Bronchial epithelial cell (primary cell): ENCODE data around the gene MEG3. TPM values are rescaled to one million over a fixed set of nuclear protein-coding genes. Genes with fewer than 3 reads are reported as not detected.

Source experiments
- DNase-seq: peaks from one replicate; pipeline ENCODE4 v3.0.0-alpha.2; 2010; ENCODE audit warnings: low read depth
- FAIRE-seq: peaks from 2 replicates; lab custom pipeline; 2011; peaks lifted over from hg19 to GRCh38; lab: Jason Lieb, UNC
- H3K27me3 ChIP-seq: 2 replicates; pipeline ENCODE4 v1.5.1; 2011; ENCODE audit warnings: low read length; ENCODE audit not compliant: control insufficient read depth, insufficient read depth
- H3K36me3 ChIP-seq: 2 replicates; pipeline ENCODE4 v1.5.1; 2011; ENCODE audit warnings: low read length; ENCODE audit not compliant: control insufficient read depth, insufficient read depth
- H3K4me3 ChIP-seq: 2 replicates; pipeline ENCODE4 v1.5.1; 2011; ENCODE audit warnings: mild to moderate bottlenecking, low read depth, low read length, control low read depth
- CTCF ChIP-seq: IDR thresholded peaks from 2 replicates; pipeline ENCODE4 v1.5.1; 2011; ENCODE audit warnings: mild to moderate bottlenecking, moderate library complexity, low read length, control low read depth, inconsistent platforms; ENCODE audit not compliant: insufficient read depth, severe bottlenecking
- total RNA-seq: library from RNA; depleted of rRNA; stranded (reverse); fragments of >200 nt; gene quantifications from 2 replicates; pipeline ENCODE4 v1.2.1, GENCODE V29; 2014

MEG3 gene
- total RNA-seq, 1 donor from 2014 or later, result 3.7 TPM

DNA sequence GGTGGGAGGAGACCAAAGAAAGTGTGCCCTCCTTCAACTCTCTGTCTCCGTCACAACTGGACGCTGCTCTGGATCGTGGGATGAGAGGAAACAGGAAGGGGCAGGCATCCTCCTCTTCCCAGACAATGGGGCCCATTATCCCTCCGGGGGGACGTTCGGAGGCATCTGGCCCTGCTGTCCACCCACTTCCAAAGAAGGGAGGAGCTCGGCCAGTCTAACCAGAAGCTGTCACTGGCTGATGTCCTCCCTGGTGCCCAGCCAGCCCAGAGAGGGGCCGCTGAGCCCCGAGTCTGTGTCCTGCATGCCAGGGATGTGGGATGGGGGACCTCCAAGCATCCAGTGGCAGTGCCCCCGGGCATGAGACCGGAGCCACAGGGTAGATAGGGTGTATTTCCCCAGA, 39.8 kb upstream of the MEG3 start:
- Histone ChIP-seq H3K36me3 (no peaks in the 10 kb centered on the region), H3K27me3 (peaks cover 6% of the 10 kb centered on the region), H3K4me3 (no peak overlapping the region)
- no peak for DNase-seq
- FAIRE-seq, result no peak
- no peak for TF ChIP-seq CTCF

DNA sequence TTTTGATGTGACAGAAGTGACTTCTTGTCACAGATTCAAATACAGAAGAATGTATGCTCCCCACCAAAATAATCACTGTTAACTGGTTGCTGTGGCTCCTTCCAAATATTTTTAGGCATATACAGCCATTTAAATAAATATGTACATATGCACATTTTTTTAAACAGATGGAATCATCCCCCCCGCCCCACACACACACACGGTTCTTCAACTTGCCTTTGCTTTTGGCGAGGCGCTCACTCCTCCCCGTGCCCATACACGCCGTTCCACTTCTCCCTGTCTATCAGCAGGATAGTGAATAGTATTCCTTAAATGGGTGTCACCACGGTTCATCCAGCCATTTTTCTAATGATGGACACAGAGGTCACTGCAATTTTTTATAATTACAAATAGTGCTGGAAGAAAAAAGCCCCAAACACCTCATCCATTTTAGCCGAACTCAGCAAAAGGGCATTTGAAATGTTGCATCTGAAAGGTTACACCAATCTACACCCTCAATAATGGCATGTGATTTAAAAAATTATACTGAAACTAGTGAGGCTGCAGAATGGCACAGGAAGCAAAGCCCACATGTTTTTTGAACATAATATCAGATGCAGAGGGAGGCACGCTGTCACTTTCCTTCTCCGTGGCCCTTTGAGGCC, 39.2 kb upstream of the MEG3 start:
- DNase-seq (no peak), FAIRE-seq (no peak)
- H3K27me3 ChIP-seq, result peaks cover 6% of the 10 kb centered on the region
- no peaks in the 10 kb centered on the region for H3K36me3 ChIP-seq
- TF ChIP-seq CTCF, result no peak
- H3K4me3 ChIP-seq, result no peak overlapping the region

DNA sequence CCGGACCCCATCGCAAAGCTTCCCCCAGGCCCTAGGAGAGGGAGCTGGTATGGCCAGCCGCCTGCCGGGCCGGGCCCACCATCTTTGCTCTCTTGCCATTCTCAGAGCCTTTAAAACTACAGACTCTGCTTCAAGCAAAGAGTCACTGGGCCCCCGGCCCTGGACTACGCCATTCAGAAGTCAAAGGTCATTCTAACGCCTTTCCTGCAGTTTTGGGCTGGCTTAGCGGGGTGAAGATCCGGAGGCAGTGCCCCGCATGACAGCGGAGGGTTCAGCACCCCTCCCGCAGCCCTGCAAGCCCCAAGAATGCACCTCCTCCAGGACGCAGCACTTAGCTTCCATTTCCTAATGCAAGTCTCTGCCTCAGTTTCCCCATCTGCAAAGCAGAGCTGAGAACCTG, 38.3 kb upstream of the MEG3 start:
- H3K4me3 ChIP-seq, result no peak overlapping the region
- H3K27me3 ChIP-seq, result peaks cover 6% of the 10 kb centered on the region
- DNase-seq, result no peak
- TF ChIP-seq CTCF, result no peak
- FAIRE-seq, result no peak
- no peaks in the 10 kb centered on the region for H3K36me3 ChIP-seq

DNA sequence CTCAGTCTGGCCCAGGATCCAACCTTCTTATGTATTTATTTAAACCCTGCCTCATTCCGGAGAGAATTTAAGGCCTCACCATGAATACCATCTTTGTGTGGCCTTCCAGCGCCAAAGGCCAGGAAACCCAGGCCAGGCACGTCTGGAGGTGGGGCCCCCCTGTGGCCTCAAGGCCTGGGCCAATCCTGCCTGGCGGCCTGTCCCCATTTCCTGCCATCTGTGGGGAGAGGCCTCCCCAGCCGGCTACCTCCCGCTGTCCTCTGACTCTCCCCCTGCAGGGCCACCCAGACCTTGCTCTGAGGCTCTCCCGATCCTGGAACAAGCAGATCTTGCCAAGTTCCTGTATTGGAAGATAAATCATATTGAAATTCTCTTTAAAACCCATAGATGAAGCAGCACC, 37.4 kb upstream of the MEG3 start:
- no peak for TF ChIP-seq CTCF
- H3K4me3 ChIP-seq, result no peak overlapping the region
- FAIRE-seq (no peak), DNase-seq (no peak)
- H3K36me3 ChIP-seq, result no peaks in the 10 kb centered on the region
- peaks cover 6% of the 10 kb centered on the region for H3K27me3 ChIP-seq

DNA sequence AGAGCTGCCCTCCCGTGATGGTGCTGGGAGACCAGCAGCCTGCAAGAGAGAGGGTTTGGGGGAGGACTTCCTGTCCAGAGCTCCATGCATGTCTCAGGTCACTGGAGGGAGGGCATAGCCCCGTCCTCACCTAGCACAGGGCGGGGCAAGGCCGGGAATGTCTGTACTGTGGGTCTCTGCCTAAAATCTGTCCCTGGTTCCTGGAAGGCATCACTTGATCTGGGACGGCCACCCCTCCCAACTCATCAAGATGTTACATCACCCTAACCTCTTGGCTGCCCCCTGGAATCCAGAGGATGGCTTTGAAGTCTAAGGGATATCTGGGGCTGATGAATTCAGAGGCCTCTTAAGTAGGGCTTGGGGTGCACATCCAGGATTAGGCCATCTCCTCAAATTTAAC, 37.0 kb upstream of the MEG3 start:
- FAIRE-seq (no peak), DNase-seq (no peak)
- Histone ChIP-seq H3K27me3 (peaks cover 6% of the 10 kb centered on the region), H3K4me3 (no peak overlapping the region), H3K36me3 (no peaks in the 10 kb centered on the region)
- TF ChIP-seq CTCF, result no peak
